ENCODE measurements around the gene TERB2.
"Not testable (repeated sequence)": the region's sequence is repeated elsewhere in the genome, so short reads cannot be mapped to it uniquely, and the experiment has no call there.

The TERB2 gene, protein sequence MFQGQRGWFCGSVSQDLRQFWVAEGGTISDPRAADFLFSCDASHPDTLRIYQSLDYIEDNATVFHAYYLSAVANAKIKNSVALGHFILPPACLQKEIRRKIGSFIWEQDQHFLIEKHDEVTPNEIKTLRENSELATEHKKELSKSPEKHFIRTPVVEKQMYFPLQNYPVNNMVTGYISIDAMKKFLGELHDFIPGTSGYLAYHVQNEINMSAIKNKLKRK

DNA sequence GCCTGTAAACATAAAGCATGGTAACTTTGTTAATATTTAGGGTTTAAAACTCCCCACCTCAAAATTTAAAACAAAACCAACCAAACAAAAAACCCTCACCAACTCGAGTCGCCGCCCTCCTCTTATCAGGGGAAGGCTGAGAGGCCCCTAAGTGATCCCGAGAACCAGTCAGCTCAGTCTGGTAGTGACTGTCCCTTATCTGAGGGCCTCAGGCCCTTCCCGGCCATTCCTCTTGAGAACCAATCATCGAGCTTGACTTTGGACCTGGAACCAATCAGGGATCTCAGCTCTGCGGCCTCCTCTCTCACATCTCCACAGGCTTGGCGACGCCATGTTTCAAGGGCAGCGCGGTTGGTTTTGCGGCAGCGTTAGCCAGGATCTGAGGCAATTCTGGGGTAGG lies at the start of gene TERB2:
TERB2 (plus strand) TSS at position 300 of the 400 bp plus-strand sequence; CDS start at position 332, 32 bp downstream.
- DNase-seq, result no peak

DNA sequence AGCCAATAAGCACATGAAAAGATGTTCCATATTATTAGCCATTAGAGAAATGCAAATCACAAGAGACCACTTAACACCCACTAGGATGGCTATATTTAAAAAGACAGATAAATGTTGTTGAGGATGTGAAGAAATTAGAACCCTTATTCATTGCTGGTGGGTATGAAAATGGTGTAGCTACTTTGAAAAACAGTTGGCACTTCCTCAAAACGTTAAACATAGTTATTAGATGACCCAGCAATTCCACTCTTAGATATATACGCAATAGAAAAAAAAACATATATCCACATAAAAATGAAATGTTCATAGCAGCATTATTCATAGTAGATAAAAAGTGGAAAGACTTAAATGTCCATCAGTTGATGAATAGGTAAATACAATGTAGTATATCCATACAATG lies 47.1 kb upstream of the TERB2 start:
- no peak for DNase-seq

DNA sequence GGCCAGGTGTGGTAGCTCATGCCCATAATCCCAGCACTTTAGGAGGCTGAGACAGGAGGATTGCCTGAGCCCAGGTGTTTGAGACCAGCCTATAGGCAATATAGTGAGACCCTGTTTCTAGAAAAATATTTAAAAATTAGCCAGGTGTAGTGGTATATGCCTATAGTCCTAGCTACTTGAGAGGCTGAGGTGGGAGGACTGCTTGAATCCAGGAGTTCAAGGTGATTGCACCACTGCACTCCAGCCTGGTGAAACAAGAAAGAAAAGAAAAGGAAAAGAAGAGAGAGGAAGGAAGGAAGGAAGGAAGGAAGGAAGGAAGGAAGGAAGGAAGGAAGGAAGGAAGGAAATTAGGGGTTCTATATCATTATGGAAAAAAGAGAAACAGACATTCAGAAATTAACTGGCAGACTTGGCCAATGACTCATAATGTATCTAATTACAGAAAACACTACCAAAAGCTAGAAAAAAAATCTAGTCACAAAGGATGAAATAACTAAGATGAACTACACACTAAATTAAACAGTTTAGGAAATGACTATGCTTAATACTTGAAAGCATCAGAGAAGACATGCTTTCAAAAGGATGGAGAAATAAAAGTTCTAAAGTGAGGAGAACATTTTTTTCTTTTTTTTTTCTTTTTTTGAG lies 45.4 kb upstream of the TERB2 start:
- DNase-seq, result no peak

DNA sequence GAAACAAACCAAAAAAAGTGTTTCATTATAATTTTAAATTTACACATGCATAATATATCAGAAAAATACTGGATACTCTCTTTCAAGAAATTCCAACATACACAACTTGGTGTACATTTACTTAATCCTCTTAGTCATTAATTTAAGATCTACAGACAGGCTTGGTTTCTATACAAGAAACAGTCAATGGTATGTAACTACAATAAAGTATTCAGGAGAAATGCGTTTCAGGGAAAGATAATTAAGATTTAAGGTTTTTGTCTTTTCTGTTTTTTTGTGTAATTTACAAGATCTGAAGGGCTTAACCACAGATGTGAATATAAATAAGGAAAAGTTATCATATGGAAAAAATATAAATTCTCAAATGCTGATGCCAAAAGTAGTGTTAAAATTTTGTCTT lies 44.3 kb upstream of the TERB2 start:
- DNase-seq, result not testable (repeated sequence)

DNA sequence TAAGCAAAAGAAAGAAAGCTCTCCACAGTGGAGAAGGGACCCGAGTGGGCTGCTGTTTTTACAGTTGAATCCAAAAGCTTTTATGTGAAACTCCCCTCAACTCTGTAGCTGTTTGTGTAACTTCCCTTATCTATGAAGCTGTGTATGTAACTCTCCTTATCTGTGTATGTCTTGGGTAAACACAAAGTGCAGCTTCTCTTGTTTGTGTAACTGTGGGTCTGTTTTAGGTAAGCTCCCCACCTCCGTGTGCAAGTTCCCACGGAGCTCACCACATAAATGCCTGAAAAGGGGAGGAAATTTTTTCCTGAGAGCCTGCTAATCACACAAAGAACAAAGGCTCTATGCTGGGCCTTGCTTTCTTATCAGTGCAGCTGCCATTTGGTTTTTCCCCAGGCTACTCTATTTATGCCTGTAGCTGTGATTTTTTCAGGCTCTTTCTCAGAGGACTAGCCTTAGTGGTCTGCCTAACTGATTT lies 43.5 kb upstream of the TERB2 start:
- not testable (repeated sequence) for DNase-seq

DNA sequence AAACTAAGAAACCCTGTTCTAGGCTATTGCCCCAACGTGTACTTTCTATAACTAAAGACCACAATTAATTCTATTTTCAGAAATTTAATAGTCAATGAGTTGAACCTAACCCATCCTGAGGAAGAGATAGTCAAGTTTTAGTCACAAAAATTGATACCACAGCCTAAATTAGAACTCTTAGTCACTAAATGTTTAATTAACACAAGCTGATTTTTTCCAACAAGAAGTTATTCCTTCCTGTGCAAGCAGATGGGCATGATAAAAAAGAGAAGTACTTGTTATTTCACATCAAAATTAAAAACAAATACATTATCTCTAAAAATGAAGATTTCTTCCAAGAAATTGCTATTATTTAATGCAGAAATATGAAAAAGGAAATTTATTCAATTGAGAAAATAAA lies 38.4 kb upstream of the TERB2 start:
- no peak for DNase-seq

DNA sequence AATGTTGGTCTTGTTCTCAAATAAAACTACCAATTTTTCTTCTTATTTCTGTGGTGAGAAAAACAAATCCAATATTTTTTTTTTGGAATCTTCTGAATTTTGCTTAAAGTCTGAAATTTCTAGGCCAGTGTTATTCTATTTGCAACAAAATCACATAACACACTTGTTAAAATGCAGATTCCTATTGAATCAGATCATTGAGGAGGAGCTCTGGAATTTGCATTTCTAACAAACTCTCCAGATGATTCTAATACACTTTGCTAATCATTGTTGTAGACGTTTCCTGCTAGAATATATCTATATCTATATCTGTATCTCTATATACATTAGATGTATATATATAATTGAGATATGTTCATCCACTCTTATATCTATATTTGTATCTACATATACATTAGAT lies 27.8 kb upstream of the TERB2 start:
- not testable (repeated sequence) for DNase-seq

DNA sequence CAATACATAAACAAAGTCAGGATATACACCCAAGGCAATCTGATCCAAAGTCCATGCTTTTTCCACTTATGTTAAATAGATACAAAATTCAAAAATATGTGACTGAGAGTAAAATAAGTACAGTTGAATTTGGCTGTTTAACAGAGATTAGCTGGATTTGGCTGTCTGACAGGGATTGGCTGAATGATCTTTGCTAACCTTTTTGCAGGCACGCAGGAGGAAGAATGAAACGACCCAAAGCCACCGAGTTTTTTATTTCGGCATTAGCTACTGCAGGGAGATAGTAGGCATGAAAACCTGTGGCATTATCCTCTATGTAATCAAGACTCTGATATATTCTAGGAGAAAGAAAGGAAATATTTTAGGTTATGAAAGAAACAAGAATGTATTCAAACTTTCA lies 26.2 kb upstream of the TERB2 start:
- DNase-seq, result not testable (repeated sequence)

DNA sequence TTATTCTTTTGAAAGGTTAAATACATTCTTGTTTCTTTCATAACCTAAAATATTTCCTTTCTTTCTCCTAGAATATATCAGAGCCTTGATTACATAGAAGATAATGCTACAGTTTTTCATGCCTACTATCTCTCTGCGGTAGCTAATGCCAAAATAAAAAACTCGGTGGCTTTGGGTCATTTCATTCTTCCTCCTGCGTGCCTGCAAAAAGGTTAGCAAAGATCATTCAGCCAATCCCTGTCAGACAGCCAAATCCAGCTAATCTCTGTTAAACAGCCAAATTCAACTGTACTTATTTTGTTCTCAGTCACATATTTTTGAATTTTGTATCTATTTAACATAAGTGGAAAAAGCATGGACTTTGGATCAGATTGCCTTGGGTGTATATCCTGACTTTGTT lies 1.8 kb downstream of the TERB2 start:
- DNase-seq, result not testable (repeated sequence)

DNA sequence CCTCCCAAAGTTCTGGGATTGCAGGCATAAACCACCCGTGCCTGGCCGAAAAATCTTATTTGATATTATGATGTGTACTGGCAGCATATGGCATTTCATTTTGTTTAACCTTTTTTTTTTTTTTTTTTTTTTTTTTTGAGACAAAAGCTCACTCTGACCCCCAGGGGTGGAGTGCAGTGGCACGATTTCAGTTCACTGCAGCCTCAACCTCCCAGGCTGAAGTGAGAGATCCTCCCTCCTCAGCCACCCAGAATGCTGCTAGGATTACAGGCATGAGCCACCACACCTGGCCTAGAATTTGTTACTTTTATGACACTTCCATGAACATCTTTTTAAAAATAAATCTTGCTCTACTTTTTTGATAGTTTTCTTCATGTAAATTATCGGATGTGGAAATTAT lies 12.0 kb downstream of the TERB2 start:
- no peak for DNase-seq

DNA sequence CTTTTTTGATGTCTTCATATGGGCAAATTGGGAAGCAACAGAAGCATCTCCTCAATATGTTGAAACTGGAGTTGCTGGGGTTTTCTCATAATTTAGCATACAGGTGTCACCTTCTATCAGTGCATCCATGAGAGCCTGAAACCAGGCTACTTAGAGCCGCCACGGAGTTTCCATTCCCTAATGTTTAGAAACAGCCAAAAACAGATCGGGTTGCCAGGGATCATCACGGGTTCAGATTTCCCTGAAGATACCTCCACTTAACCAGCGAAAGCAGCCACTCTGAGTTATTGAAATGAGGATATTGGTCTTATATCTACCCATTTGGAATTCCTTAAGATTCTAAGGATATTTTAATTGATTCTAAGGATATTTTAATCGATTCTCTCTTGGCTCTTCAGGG lies 14.5 kb downstream of the TERB2 start:
- DNase-seq, result no peak

DNA sequence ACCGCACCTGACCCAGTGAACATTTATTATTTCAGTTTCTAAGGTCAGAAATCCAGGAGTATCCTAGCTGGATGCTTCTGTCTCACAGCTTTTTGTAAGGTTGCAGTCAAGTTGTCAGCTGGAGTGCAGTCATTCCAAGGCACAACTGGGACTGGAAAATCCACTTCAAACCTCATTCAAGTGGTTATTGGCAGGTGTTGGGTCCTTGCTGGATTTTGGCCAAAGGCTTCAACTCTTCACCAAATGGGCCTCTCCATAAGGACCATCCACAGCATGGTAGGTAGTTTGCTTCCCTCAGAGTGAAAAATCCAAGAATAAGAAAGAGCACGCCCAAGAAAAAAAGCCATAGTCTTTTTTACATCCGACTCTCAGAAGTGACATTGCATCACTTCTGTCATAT lies 19.7 kb downstream of the TERB2 start:
- DNase-seq, result not testable (repeated sequence)

DNA sequence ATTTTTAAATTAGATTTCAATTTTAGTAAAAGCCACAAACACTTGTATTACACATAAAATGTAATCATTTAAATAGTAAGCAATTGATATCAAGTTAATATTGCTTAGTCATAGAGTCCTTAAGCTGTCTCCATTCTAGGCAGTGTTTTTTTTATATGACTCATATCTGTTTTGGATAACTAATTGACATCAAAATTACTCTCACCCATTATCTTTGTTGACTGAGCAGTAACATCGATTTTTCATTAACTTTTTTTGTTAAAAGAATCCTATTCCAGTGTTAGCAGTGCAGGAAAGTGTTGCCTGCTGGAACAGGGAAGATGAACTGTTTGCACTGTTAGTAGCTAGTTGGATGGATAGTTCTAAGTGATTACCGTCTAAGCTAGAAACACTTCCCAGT lies 21.3 kb downstream of the TERB2 start:
- DNase-seq, result not testable (repeated sequence)

DNA sequence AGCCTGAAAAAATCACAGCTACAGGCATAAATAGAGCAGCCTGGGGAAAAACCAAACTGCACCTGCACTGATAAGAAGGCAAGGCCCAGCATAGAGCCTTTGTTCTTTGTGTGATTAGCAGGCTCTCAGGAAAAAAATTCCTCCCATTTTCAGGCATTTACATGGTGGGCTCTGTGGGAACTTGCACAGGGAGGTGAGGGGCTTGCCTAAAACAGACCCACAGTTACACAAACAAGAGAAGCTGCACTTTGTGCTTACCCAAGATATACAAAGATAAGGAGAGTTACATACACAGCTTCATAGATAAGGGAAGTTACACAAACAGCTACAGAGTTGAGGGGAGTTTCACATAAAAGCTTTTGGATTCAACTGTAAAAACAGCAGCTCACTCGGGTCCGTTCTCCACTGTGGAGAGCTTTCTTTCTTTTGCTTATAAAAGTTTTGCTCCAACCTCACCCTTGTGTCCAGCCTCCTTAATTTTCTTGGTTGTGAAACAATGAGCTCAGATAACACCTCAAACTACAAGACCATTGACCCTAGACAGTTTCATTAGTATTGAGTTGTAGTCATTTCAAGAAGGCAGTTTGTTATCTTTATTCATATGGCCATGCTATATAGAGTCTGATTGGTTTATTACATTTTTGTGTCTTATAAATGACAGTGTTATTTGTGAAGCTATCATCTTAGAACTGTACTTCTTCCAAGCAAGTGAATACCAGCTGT lies 23.3 kb downstream of the TERB2 start:
- DNase-seq, result not testable (repeated sequence)

DNA sequence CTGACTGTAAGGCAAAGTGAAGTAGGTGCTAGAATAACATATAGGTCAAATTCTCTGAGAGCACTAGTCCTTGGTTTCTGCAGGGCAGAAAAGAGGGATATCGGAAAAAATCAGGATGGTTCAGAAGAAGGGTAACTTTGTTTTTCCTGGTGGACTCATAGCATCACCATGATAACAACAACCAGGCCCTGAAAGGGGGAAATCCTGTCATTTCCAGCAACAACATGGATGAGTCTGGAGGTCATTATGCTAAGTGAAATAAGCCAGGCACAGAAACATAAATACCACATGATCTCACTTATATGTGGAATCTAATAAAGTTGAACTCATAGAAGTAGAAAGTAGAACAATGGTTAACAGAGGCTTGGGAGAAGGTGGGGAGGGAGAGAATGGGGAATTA lies 27.7 kb downstream of the TERB2 start:
- not testable (repeated sequence) for DNase-seq

DNA sequence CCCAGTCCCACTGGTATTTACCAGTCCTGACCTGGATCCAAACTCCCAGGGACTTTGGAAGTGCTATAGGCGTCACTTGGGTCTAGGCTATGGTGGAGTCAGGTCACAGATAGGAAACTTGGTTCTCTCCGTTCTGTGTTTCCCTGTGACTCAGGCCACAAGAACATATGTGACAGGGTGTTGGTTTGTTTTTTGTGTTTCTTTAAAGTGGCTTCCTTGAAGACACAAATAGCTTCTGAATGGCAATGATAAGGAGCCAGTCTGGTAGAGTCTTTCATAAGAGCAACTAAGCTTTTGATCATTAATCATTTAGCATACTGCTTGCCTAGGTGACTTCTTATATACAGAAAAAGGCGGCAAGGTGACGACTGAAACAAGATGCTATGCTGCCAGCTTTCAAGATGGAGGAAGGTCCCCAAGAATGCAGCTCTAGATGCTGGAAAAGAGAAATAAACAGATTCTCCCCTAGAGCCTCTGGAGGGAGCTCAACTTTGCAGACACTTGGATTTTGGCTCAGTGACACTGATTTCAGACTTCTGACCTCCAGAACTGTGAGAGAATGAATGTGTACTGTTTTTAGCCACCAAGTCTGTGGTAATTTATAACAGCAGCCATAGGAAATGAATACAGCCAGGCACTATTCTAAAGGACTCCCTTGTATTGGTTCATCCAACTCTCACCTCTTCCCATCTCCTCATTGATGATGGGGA lies 30.0 kb downstream of the TERB2 start:
- not testable (repeated sequence) for DNase-seq

DNA sequence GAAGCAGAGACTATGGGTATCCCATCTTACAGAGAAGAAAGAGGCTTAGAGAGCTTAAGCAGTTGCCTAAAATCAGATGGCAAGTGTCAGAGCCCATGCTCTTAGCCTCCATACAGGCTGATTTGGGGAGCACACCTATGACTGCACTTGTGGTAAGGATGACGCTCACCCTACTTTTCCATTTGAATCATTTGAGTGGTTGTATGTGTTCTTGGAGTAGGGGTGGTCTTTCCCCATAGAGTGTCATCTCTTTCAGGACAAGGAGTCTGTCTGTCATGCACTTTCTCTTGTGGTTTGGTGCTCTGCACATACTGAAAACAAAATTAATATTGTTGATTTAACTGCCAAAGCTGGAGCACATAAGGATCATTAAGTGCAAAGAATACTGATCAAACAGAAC lies 31.2 kb downstream of the TERB2 start:
- not testable (repeated sequence) for DNase-seq

DNA sequence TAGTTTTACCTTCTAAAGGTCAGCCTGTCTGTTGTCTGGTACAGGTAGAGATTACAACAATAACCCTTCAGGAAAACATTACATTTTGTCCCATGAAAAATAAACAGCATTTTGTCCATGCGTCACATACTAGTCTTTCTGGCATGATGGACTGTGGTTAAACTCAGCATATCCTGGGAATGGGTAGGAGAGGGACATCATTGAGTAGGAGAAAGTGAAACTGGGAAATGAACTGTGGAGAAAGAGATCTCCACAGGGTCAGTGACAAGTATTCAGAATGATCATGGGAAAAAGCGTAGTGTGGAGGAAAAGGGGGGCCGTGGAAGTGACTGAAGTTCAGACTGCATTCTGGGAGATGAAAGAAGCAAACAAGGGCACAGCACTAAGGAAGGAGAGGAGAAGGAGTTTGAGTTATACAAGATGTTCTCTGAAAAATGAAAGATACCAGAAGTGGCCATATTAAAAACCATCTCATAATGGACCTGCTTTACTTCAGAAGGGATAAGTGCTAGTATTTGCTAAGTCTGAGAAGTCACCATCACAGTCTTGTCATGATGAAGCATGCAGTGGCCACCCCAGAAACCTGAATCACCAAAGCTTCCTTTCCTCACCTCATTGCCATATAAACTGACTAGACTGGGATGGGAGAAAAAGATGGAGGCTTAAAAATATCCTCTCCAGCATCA lies 31.8 kb downstream of the TERB2 start:
- not testable (repeated sequence) for DNase-seq

DNA sequence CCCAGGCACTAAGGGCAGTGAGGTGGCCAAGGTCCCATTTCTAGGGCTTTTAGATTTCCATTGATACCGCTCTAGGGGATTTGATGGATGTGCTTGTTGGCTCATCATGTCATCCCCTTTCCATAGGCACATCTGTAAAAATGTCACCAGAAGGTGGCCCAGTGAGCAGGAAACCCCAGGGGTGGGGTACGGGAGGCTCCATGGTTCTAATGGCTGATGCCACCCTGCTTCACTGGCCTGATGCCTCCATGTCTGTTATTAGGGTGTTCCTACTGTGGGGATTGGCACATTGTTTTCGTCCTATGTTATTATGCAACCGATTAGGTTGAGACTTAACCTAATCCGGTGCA lies 32.4 kb downstream of the TERB2 start:
- DNase-seq, result not testable (repeated sequence)

DNA sequence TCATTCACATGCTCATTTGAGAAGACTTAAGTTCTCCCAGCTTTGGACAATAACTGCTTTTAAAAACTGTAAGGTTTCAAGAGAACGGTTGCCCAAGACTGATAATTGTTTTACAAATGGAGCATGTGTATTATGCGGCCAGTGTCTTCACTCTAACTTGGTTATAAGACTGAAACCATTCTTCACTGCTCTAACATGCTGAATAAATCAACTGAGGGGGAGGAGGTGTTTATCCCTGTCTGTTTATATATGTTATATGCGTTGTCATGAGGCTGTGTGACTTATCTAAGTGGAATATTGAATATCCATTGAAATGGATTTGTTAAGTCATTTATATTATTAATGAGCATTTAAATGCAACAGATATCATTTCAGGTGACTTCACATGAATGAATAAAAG lies 41.1 kb downstream of the TERB2 start:
- DNase-seq, result not testable (repeated sequence)

DNA sequence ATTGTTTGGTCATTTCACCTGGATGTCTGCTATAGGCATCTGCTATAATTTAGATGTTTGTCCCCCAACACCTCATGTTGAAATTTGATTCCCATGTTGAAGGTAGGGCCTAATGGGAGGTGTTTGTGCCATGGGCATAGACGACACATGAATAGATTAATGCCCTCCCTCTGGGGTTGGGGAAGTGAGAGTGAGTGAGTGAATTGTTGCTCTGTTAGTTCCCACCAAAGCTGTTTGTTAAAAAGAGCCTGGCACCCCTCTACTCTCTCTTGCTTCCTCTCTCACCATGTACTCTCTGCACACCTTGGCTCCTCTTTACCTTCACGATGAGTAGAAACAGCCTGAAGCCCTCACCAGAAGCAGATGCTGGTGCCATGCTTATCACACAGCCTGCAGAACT lies 42.6 kb downstream of the TERB2 start:
- DNase-seq, result no peak

DNA sequence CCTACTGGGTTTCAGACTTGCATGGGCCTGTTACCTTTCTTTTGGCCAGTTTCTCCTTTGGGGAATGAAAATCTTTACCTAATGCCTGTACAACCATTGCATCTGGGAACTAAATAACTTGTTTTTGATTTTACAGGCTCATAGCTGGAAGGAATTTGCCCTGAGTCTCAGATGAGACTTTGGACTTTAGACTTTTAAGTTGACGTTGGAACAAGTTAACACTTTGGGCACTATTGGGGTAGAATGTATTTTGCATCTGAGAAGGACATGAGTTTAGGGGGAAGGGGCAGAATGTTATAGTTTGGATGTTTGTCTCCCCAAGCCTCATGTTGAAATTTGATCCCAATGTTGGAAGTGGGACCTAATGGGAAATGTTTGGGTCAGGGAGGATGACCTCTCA lies 44.7 kb downstream of the TERB2 start:
- not testable (repeated sequence) for DNase-seq
